ENCODE measurements around the gene NIP7. TPM values are rescaled to one million over a fixed set of nuclear protein-coding genes. Genes with fewer than 3 reads are reported as not detected.

The NIP7 gene
- total RNA-seq, 4 donors from 2014 or later = 7.3 to 13.5 (median 9.7) TPM

GRCh38 chr16:69327585-69328310 lies 11.8 kb upstream of the NIP7 start:
- H3K4me3 ChIP-seq = peak overlapping the region in 2 of 4 donors; percentile 8 to 100

GRCh38 chr16:69328854-69329316 lies 10.7 kb upstream of the NIP7 start:
- in situ Hi-C loops (cut with MboI; ENCODE audit: low sequenced_read_pairs in 4 of 4) (no loop called here), intact Hi-C loops (cut with DNase I; ENCODE audit: low total_unique reads) (no loop called here)
- ATAC-seq (peak in 1 of 2 donors; percentile 19), DNase-seq (no peak)
- Histone ChIP-seq H3K36me3 (peaks cover 0 to 29% of the 10 kb centered on the region in 2 donors), H3K27ac (peak overlapping the region; percentile 82 to 99 (median 95)), H3K4me1 (peaks cover 54 to 65% of the 10 kb centered on the region in 2 donors), H3K27me3 (no peaks in the 10 kb centered on the region), H3K9me3 (no peaks in the 10 kb centered on the region), H3K4me3 (peak overlapping the region; percentile 73 to 100 (median 93))
- TF ChIP-seq POLR2A (IDR thresholded peaks at IDR 0.05) = no peak
- TF ChIP-seq CTCF (IDR thresholded peaks at IDR 0.05 in 4 of 5, conservative IDR thresholded peaks at IDR 0.05 in 1 of 5) = no peak

More at GRCh38 chr16:69327585-69328310, 11.8 kb upstream of the NIP7 start:
- in situ Hi-C loops (cut with MboI; ENCODE audit: low sequenced_read_pairs in 4 of 4) (no loop called here), intact Hi-C loops (cut with DNase I; ENCODE audit: low total_unique reads) (no loop called here)
- no peak for DNase-seq
- Histone ChIP-seq H3K27me3 (no peaks in the 10 kb centered on the region), H3K4me1 (peaks cover 54 to 72% of the 10 kb centered on the region in 2 donors), H3K9me3 (no peaks in the 10 kb centered on the region), H3K36me3 (peaks cover 0 to 28% of the 10 kb centered on the region in 2 donors), H3K27ac (peak overlapping the region; percentile 82 to 99 (median 95))
- ATAC-seq = no peak
- TF ChIP-seq POLR2A (IDR thresholded peaks at IDR 0.05) (no peak), CTCF (IDR thresholded peaks at IDR 0.05 in 4 of 5, conservative IDR thresholded peaks at IDR 0.05 in 1 of 5) (no peak)

- Histone ChIP-seq H3K4me1 (peaks cover 49 to 61% of the 10 kb centered on the region in 2 donors), H3K27ac (peak overlapping the region; percentile 82 to 99 (median 95)), H3K36me3 (peaks cover 0 to 31% of the 10 kb centered on the region in 2 donors)
These were observed 9.9 kb upstream of the NIP7 start for GRCh38 chr16:69329369-69330285.

More at GRCh38 chr16:69329369-69330285, 9.9 kb upstream of the NIP7 start:
- peak overlapping the region; percentile 73 to 100 (median 93) for H3K4me3 ChIP-seq
- H3K9me3 ChIP-seq = no peaks in the 10 kb centered on the region
- H3K27me3 ChIP-seq = no peaks in the 10 kb centered on the region
- intact Hi-C loops (cut with DNase I; ENCODE audit: low total_unique reads) = loop anchor here (1.0 kb wide), 2 partner anchors 10 to 18 kb away; partner anchors contain the start of genes COG8, NIP7 and VPS4A
- DNase-seq = no peak
- peak; percentile 34 to 42 for ATAC-seq
- TF ChIP-seq POLR2A (IDR thresholded peaks at IDR 0.05) = no peak
- TF ChIP-seq CTCF (IDR thresholded peaks at IDR 0.05 in 4 of 5, conservative IDR thresholded peaks at IDR 0.05 in 1 of 5) = no peak
- in situ Hi-C loops (cut with MboI; ENCODE audit: low sequenced_read_pairs in 4 of 4) = no loop called here

All from gastrocnemius medialis (tissue), 4 donors.